Stimulated activated CD4-positive, alpha-beta T cell treated with anti-CD3 and anti-CD28 coated beads, Interleukin-1b, Interleukin-23, amount 100 ng/mL, for 24 hours (primary cell): ENCODE data around the gene PLA2G2D.
"Not testable (repeated sequence)": the region's sequence is repeated elsewhere in the genome, so short reads cannot be mapped to it uniquely, and the experiment has no call there.

Source experiments
- DNase-seq, 4 experiments: peaks; one replicate each; pipeline ENCODE4 v3.0.0-alpha.2; 2020; ENCODE audit warnings: low read depth in 4 of 4, low spot score in 1 of 4

PLA2G2D gene

GRCh38 chr1:20143318-20143717 is 24.0 kb upstream of the PLA2G2D start:
- DNase-seq: no peak

- no peak for DNase-seq
Observed at GRCh38 chr1:20142001-20142710, 22.8 kb upstream of the PLA2G2D start.

- DNase-seq: no peak
Observed at GRCh38 chr1:20141466-20141865, 22.1 kb upstream of the PLA2G2D start.

- DNase-seq: no peak
Observed at GRCh38 chr1:20141001-20141400, 21.7 kb upstream of the PLA2G2D start.

GRCh38 chr1:20139776-20140612 is 20.7 kb upstream of the PLA2G2D start:
- no peak for DNase-seq

- DNase-seq: no peak
Observed at GRCh38 chr1:20138961-20139550, 19.7 kb upstream of the PLA2G2D start, which contains the start of gene PLA2G2F. TSS of gene PLA2G2F (plus strand) at chr1:20139323. CDS start at chr1:20139428, 105 bp downstream.

GRCh38 chr1:20138346-20138745 is 19.0 kb upstream of the PLA2G2D start:
- DNase-seq: no peak

- no peak for DNase-seq
Observed at GRCh38 chr1:20137604-20138003, 18.3 kb upstream of the PLA2G2D start.

GRCh38 chr1:20137055-20137454 is 17.7 kb upstream of the PLA2G2D start:
- DNase-seq: no peak

- DNase-seq: no peak
Observed at GRCh38 chr1:20136249-20136648, 16.9 kb upstream of the PLA2G2D start.

- DNase-seq: no peak
Observed at GRCh38 chr1:20134995-20135394, 15.7 kb upstream of the PLA2G2D start.

- not testable (repeated sequence) for DNase-seq
Observed at GRCh38 chr1:20130518-20130917, 11.2 kb upstream of the PLA2G2D start.

- no peak for DNase-seq
Observed at GRCh38 chr1:20126806-20127440, 7.6 kb upstream of the PLA2G2D start.

GRCh38 chr1:20126041-20126805 is 6.9 kb upstream of the PLA2G2D start:
- no peak for DNase-seq

GRCh38 chr1:20125100-20125499 is 5.8 kb upstream of the PLA2G2D start:
- DNase-seq: no peak

GRCh38 chr1:20124456-20125057 is 5.2 kb upstream of the PLA2G2D start:
- no peak for DNase-seq

GRCh38 chr1:20123722-20124455 is 4.6 kb upstream of the PLA2G2D start:
- DNase-seq: no peak

GRCh38 chr1:20120796-20121195 is 1.5 kb upstream of the PLA2G2D start:
- DNase-seq: no peak

- DNase-seq: no peak
Observed at GRCh38 chr1:20117236-20117635, 2.1 kb downstream of the PLA2G2D start.

GRCh38 chr1:20115916-20116315 is 3.4 kb downstream of the PLA2G2D start:
- DNase-seq: no peak
